Spleen (tissue), 7 donors: ENCODE results near the gene NRXN3.

ENCODE experiments used
- CTCF ChIP-seq, 11 experiments: fragments of 200-600 bp in 7 of 11; fragments of 450-650 bp in 4 of 11; sonication (generic) in 4 of 11; IDR thresholded peaks in 8 of 11; conservative IDR thresholded peaks in 3 of 11; 1 replicate in 7 of 11; 2 replicates in 4 of 11; pipeline versions ENCODE4 v1.4.0 to v1.8.0; 2016 to 2021; ENCODE audit warnings: antibody characterized with exemption in 11 of 11, inconsistent platforms in 4 of 11, mild to moderate bottlenecking in 1 of 11
- POLR2A ChIP-seq, 3 donors: fragments of 450-650 bp; IDR thresholded peaks; one replicate each; pipeline ENCODE4 v1.5.1; 2017; ENCODE audit warnings: antibody characterized with exemption in 3 of 3, mild to moderate bottlenecking in 1 of 3
- POLR2AphosphoS5 ChIP-seq, 3 donors: sonication (generic); formaldehyde crosslinking; IDR thresholded peaks; one replicate each; pipeline ENCODE4 v1.5.1; 2017; ENCODE audit warnings: antibody characterized with exemption in 3 of 3
- donor health status: DM: no; HTN: no; CAD: no; lungs with moderate emphysema.
- donor health status: DM: no; HTN: no; CAD: no.
- donor health status: DM: no; HTN: no; CAD: no.

GRCh38 chr14:79602045-79602444 lies 1431.9 kb downstream of the NRXN3 start:
- TF ChIP-seq CTCF (IDR thresholded peaks at IDR 0.05 in 8 of 11, conservative IDR thresholded peaks at IDR 0.05 in 3 of 11) (no peak), POLR2A (IDR thresholded peaks at IDR 0.05) (no peak), POLR2AphosphoS5 (IDR thresholded peaks at IDR 0.05) (no peak)
